ENCODE data around the gene PCDHGB6. TPM values are rescaled to one million over a fixed set of nuclear protein-coding genes. Genes with fewer than 3 reads are reported as not detected.

The PCDHGB6 gene
- total RNA-seq, 1 experiment from 2014 or later: 0.23 TPM

- intact Hi-C loops (cut with micrococcal nuclease; ENCODE audit: unreplicated experiment): no loop called here
- TF ChIP-seq POLR2AphosphoS5 (IDR thresholded peaks at IDR 0.05; ENCODE audit: low read depth, low read length) (no peak), TCF7L2 (IDR thresholded peaks at IDR 0.05; ENCODE audit: low read depth, low read length) (no peak), SIN3A (IDR thresholded peaks at IDR 0.05; ENCODE audit: borderline replicate concordance, insufficient read depth, low read depth, low read length) (no peak)
- TF ChIP-seq, protein P1, sequence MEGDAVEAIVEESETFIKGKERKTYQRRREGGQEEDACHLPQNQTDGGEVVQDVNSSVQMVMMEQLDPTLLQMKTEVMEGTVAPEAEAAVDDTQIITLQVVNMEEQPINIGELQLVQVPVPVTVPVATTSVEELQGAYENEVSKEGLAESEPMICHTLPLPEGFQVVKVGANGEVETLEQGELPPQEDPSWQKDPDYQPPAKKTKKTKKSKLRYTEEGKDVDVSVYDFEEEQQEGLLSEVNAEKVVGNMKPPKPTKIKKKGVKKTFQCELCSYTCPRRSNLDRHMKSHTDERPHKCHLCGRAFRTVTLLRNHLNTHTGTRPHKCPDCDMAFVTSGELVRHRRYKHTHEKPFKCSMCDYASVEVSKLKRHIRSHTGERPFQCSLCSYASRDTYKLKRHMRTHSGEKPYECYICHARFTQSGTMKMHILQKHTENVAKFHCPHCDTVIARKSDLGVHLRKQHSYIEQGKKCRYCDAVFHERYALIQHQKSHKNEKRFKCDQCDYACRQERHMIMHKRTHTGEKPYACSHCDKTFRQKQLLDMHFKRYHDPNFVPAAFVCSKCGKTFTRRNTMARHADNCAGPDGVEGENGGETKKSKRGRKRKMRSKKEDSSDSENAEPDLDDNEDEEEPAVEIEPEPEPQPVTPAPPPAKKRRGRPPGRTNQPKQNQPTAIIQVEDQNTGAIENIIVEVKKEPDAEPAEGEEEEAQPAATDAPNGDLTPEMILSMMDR (IDR thresholded peaks at IDR 0.05): no peak
- TF ChIP-seq, protein P2, sequence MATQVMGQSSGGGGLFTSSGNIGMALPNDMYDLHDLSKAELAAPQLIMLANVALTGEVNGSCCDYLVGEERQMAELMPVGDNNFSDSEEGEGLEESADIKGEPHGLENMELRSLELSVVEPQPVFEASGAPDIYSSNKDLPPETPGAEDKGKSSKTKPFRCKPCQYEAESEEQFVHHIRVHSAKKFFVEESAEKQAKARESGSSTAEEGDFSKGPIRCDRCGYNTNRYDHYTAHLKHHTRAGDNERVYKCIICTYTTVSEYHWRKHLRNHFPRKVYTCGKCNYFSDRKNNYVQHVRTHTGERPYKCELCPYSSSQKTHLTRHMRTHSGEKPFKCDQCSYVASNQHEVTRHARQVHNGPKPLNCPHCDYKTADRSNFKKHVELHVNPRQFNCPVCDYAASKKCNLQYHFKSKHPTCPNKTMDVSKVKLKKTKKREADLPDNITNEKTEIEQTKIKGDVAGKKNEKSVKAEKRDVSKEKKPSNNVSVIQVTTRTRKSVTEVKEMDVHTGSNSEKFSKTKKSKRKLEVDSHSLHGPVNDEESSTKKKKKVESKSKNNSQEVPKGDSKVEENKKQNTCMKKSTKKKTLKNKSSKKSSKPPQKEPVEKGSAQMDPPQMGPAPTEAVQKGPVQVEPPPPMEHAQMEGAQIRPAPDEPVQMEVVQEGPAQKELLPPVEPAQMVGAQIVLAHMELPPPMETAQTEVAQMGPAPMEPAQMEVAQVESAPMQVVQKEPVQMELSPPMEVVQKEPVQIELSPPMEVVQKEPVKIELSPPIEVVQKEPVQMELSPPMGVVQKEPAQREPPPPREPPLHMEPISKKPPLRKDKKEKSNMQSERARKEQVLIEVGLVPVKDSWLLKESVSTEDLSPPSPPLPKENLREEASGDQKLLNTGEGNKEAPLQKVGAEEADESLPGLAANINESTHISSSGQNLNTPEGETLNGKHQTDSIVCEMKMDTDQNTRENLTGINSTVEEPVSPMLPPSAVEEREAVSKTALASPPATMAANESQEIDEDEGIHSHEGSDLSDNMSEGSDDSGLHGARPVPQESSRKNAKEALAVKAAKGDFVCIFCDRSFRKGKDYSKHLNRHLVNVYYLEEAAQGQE (IDR thresholded peaks at IDR 0.05; ENCODE audit: insufficient read depth in 1 of 2, low read depth in 2 of 2, low read length in 1 of 2): no peak
- no peaks in the 10 kb centered on the region; the same call in 1 of the 2 replicates for H3K9me3 ChIP-seq (ENCODE audit: control insufficient read depth, insufficient read depth, low read depth, low read length)
- H3K4me3 ChIP-seq (ENCODE audit: low read depth in 2 of 2, low read length in 2 of 2): no peak overlapping the region
- H3K27ac ChIP-seq (ENCODE audit: low read length): no peak overlapping the region
- no peaks in the 10 kb centered on the region for H3K27me3 ChIP-seq (ENCODE audit: control insufficient read depth, insufficient read depth, low read length)
- DNase-seq (ENCODE audit: low read depth, low spot score) (no peak), ATAC-seq (no peak)
- no peaks in the 10 kb centered on the region for H3K4me1 ChIP-seq (ENCODE audit: control insufficient read depth, insufficient read depth, low read length)
- no peaks in the 10 kb centered on the region for H3K36me3 ChIP-seq (ENCODE audit: control insufficient read depth, insufficient read depth, low read length)
- BruUV-seq (replicated peaks): no TSS peak
- in situ Hi-C loops (cut with HindIII; ENCODE audit: low pct_unique_long_range_greater_than_20kb, low sequenced_read_pairs): no loop called here
- POLR2A ChIA-PET: no interaction called here
- CTCF ChIA-PET: no interaction called here
Observed at GRCh38 chr5:141388661-141389060, 19.2 kb upstream of the PCDHGB6 start.

DNA sequence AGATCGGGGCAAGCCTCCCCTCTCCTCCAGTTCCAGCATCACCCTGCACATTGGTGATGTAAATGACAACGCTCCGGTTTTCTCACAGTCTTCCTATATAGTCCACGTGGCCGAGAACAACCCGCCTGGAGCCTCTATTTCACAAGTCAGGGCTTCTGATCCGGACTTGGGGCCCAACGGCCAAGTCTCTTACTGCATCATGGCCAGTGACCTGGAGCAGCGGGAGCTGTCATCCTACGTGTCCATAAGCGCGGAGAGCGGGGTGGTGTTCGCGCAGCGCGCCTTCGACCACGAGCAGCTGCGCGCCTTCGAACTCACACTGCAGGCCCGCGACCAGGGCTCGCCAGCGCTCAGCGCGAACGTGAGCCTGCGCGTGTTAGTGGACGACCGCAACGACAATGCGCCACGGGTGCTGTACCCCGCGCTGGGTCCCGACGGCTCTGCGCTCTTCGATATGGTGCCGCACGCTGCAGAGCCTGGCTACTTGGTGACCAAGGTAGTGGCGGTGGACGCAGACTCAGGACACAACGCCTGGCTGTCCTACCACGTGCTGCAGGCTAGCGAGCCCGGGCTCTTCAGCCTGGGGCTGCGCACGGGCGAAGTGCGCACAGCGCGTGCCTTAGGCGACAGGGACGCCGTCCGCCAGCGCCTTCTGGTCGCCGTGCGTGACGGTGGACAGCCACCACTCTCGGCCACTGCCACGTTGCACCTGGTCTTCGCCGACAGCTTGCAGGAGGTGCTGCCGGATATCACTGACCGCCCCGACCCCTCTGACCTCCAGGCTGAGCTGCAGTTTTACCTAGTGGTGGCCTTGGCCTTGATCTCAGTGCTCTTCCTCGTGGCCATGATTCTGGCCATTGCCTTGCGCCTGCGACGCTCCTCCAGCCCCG, 18.4 kb upstream of the PCDHGB6 start:
- intact Hi-C loops (cut with micrococcal nuclease; ENCODE audit: unreplicated experiment) (no loop called here), in situ Hi-C loops (cut with HindIII; ENCODE audit: low pct_unique_long_range_greater_than_20kb, low sequenced_read_pairs) (no loop called here)
- ChIA-PET POLR2A (no interaction called here), CTCF (no interaction called here)
- ATAC-seq (no peak), DNase-seq (ENCODE audit: low read depth, low spot score) (no peak)
- no peaks in the 10 kb centered on the region; the same call in 1 of the 2 replicates for H3K9me3 ChIP-seq (ENCODE audit: control insufficient read depth, insufficient read depth, low read depth, low read length)
- no peaks in the 10 kb centered on the region for H3K27me3 ChIP-seq (ENCODE audit: control insufficient read depth, insufficient read depth, low read length)
- no peak overlapping the region for H3K27ac ChIP-seq (ENCODE audit: low read length)
- BruUV-seq (replicated peaks): no TSS peak
- TF ChIP-seq, protein P1 (IDR thresholded peaks at IDR 0.05): no peak
- TF ChIP-seq, protein P2 (IDR thresholded peaks at IDR 0.05; ENCODE audit: insufficient read depth in 1 of 2, low read depth in 2 of 2, low read length in 1 of 2): no peak
- TF ChIP-seq TCF7L2 (IDR thresholded peaks at IDR 0.05; ENCODE audit: low read depth, low read length) (no peak), SIN3A (IDR thresholded peaks at IDR 0.05; ENCODE audit: borderline replicate concordance, insufficient read depth, low read depth, low read length) (no peak), POLR2AphosphoS5 (IDR thresholded peaks at IDR 0.05; ENCODE audit: low read depth, low read length) (no peak)
- no peak overlapping the region for H3K4me3 ChIP-seq (ENCODE audit: low read depth in 2 of 2, low read length in 2 of 2)
- H3K36me3 ChIP-seq (ENCODE audit: control insufficient read depth, insufficient read depth, low read length): no peaks in the 10 kb centered on the region
- H3K4me1 ChIP-seq (ENCODE audit: control insufficient read depth, insufficient read depth, low read length): no peaks in the 10 kb centered on the region

Data from Panc1 (cell line).